Measurements from ENCODE around the gene TRAK2.

DNA sequence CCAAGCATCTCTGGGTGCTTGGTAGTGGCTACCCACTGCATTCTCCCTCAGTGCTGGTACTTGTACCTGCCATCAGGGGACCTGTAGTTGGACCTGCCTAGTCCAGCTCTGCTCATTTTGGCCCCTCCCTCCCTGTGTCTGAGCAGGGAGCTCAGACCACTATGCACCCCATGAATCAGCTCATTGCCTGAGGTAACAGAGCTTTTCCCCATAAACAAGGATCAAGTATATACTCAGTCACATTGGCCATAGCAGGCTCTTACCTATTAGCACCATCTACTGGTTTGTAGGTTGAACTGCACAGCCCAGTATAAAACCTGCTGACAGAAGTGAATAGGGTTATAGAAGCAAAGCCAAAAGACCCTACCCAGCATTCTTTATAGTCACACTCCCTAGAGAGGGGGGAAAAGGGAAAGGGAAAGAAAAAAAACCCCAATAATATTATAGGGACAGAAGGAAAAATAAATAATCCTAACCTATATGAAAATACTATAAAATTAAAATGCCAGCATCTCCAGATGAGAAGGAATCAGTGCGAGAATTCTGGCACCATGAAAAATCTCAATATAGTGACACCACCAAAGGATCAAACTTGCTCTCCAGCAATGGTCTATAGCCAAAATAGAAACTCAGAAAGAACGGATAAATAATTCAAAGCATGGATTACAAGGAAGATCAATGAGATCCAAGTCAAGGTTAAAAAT, 87.2 kb downstream of the TRAK2 start:
- TF ChIP-seq, protein P1, sequence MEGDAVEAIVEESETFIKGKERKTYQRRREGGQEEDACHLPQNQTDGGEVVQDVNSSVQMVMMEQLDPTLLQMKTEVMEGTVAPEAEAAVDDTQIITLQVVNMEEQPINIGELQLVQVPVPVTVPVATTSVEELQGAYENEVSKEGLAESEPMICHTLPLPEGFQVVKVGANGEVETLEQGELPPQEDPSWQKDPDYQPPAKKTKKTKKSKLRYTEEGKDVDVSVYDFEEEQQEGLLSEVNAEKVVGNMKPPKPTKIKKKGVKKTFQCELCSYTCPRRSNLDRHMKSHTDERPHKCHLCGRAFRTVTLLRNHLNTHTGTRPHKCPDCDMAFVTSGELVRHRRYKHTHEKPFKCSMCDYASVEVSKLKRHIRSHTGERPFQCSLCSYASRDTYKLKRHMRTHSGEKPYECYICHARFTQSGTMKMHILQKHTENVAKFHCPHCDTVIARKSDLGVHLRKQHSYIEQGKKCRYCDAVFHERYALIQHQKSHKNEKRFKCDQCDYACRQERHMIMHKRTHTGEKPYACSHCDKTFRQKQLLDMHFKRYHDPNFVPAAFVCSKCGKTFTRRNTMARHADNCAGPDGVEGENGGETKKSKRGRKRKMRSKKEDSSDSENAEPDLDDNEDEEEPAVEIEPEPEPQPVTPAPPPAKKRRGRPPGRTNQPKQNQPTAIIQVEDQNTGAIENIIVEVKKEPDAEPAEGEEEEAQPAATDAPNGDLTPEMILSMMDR (IDR thresholded peaks at IDR 0.05), result no peak
- TF ChIP-seq POLR2A (IDR thresholded peaks at IDR 0.05), result no peak
